H1 (cell line): ENCODE results near the gene ST6GALNAC2. TPM values are rescaled to one million over a fixed set of nuclear protein-coding genes. Genes with fewer than 3 reads are reported as not detected.

Experiments used
- CTCF ChIA-PET: fragments of 300-600 bp; sonication (Branson Sonifier 250); formaldehyde crosslinking; loops from one replicate; lab custom pipeline; 2021; ENCODE audit not compliant: partially characterized antibody; lab: Charles Lee
- POLR2A ChIA-PET: fragments of 300-600 bp; sonication (Branson Sonifier 250); formaldehyde crosslinking; loops from one replicate; lab custom pipeline; 2021; ENCODE audit warnings: inconsistent platforms; ENCODE audit not compliant: partially characterized antibody; lab: Charles Lee
- DNase-seq, 2 experiments: peaks; one replicate each; pipeline versions ENCODE4 v3.0.0 to v3.0.0-alpha.2; 2010 to 2022; ENCODE audit warnings: low spot score in 2 of 2, low read depth in 1 of 2, mixed read lengths in 1 of 2
- FAIRE-seq: peaks from 2 replicates; lab custom pipeline; 2011; peaks lifted over from hg19 to GRCh38; lab: Jason Lieb, UNC
- H2AFZ ChIP-seq: 2 replicates; pipeline ENCODE4 v1.8.1; 2012; ENCODE audit warnings: low read length, inconsistent platforms
- H2AK5ac ChIP-seq: 2 replicates; pipeline ENCODE4 v1.6.1; 2013; ENCODE audit warnings: low read depth, low read length
- H2BK120ac ChIP-seq: replicated peaks from 2 replicates; pipeline ENCODE3; 2013; ENCODE audit warnings: low read depth, low read length, inconsistent platforms
- H2BK12ac ChIP-seq: 2 replicates; pipeline ENCODE4 v1.6.1; 2013; ENCODE audit warnings: low read depth, low read length
- H2BK15ac ChIP-seq: 2 replicates; pipeline ENCODE4 v1.6.1; 2013; ENCODE audit warnings: low read length
- H2BK20ac ChIP-seq: 2 replicates; pipeline ENCODE4 v1.6.1; 2013; ENCODE audit warnings: low read length
- H2BK5ac ChIP-seq: 2 replicates; pipeline ENCODE4 v1.6.1; 2013; ENCODE audit warnings: low read depth, low read length
- H3K14ac ChIP-seq: 2 replicates; pipeline ENCODE4 v1.6.1; 2013; ENCODE audit warnings: inconsistent platforms; ENCODE audit not compliant: insufficient read length
- H3K18ac ChIP-seq: 2 replicates; pipeline ENCODE4 v1.6.1; 2013; ENCODE audit warnings: low read length; ENCODE audit errors: extremely low read depth
- H3K23ac ChIP-seq: 2 replicates; pipeline ENCODE4 v1.6.1; 2013; ENCODE audit warnings: inconsistent platforms; ENCODE audit not compliant: insufficient read length
- H3K23me2 ChIP-seq: 2 replicates; pipeline ENCODE4 v1.6.1; 2013; ENCODE audit warnings: low read depth, low read length
- H3K27ac ChIP-seq: 2 replicates; pipeline ENCODE4 v1.6.1; 2011; ENCODE audit warnings: low read depth, low read length, inconsistent platforms
- H3K27me3 ChIP-seq, 4 experiments: replicated peaks in 1 of 4; 1 replicate in 1 of 4; 2 replicates in 3 of 4; pipeline versions ENCODE4 v1.6.1 to v1.8.1; 2011 to 2013; ENCODE audit warnings: low read length in 3 of 4, mild to moderate bottlenecking in 3 of 4, inconsistent platforms in 2 of 4, mixed read lengths in 2 of 4, moderate library complexity in 1 of 4; ENCODE audit not compliant: control insufficient read depth in 3 of 4, insufficient read depth in 3 of 4; ENCODE audit errors: extremely low read depth in 1 of 4
- H3K36me3 ChIP-seq, 4 experiments: 2 replicates each; pipeline versions ENCODE4 v1.6.1 to v1.8.1; 2011 to 2013; ENCODE audit warnings: mild to moderate bottlenecking in 4 of 4, low read length in 3 of 4, moderate library complexity in 2 of 4, control low read depth in 1 of 4, inconsistent platforms in 1 of 4; ENCODE audit not compliant: insufficient read depth in 4 of 4, control insufficient read depth in 2 of 4
- H3K4ac ChIP-seq: replicated peaks from 2 replicates; pipeline ENCODE3; 2013; ENCODE audit warnings: low read length, low read depth, mixed read lengths, inconsistent platforms; ENCODE audit not compliant: insufficient read length
- H3K4me1 ChIP-seq, 4 experiments: replicated peaks in 1 of 4; 1 replicate in 1 of 4; 2 replicates in 3 of 4; pipeline versions ENCODE4 v1.6.1 to v1.8.1; 2011 to 2013; ENCODE audit warnings: low read length in 3 of 4, inconsistent platforms in 2 of 4, mixed read lengths in 1 of 4; ENCODE audit not compliant: insufficient read depth in 4 of 4, control insufficient read depth in 3 of 4
- H3K4me2 ChIP-seq, 2 experiments: 2 replicates each; pipeline versions ENCODE4 v1.6.1 to v1.8.1; 2011 to 2013; ENCODE audit warnings: low read depth in 2 of 2, low read length in 2 of 2, control low read depth in 1 of 2, inconsistent platforms in 1 of 2, mild to moderate bottlenecking in 1 of 2; ENCODE audit not compliant: insufficient read depth in 1 of 2
- H3K4me3 ChIP-seq, 4 experiments: fragments of 200-600, 300-600 bp in 1 of 4; sonication (generic), shearing (Covaris generic), sonication (Bioruptor Twin) in 1 of 4; 2 replicates each; pipeline versions ENCODE4 v1.5.1 to v1.8.1; 2011 to 2016; ENCODE audit warnings: low read length in 4 of 4, low read depth in 3 of 4, control low read depth in 2 of 4, inconsistent platforms in 2 of 4, mild to moderate bottlenecking in 2 of 4, mixed read lengths in 1 of 4, moderate library complexity in 1 of 4; ENCODE audit not compliant: insufficient read depth in 2 of 4; ENCODE audit errors: extremely low read depth in 1 of 4
- H3K56ac ChIP-seq: replicated peaks from 2 replicates; pipeline ENCODE3; 2013; ENCODE audit warnings: low read depth, mild to moderate bottlenecking, mixed read lengths, low read length, inconsistent platforms; ENCODE audit not compliant: insufficient read length
- H3K79me1 ChIP-seq: 2 replicates; pipeline ENCODE4 v1.6.1; 2013; ENCODE audit warnings: low read depth, low read length, control low read depth
- H3K79me2 ChIP-seq, 2 experiments: 2 replicates each; pipeline versions ENCODE4 v1.6.1 to v1.8.1; 2012 to 2013; ENCODE audit warnings: low read length in 2 of 2, mild to moderate bottlenecking in 2 of 2, inconsistent platforms in 1 of 2; ENCODE audit not compliant: insufficient read depth in 2 of 2, control insufficient read depth in 1 of 2
- H3K9ac ChIP-seq, 4 experiments: replicated peaks in 1 of 4; 1 replicate in 1 of 4; 2 replicates in 3 of 4; pipeline versions ENCODE4 v1.6.1 to v1.8.1; 2011 to 2013; ENCODE audit warnings: low read depth in 3 of 4, low read length in 3 of 4, control low read depth in 2 of 4, mild to moderate bottlenecking in 2 of 4, moderate library complexity in 2 of 4, inconsistent platforms in 1 of 4; ENCODE audit errors: extremely low read depth in 1 of 4
- H3K9me3 ChIP-seq, 2 experiments: 2 replicates each; pipeline versions ENCODE4 v1.6.1 to v1.8.1; 2012 to 2013; ENCODE audit warnings: mild to moderate bottlenecking in 2 of 2, moderate library complexity in 2 of 2, control low read depth in 1 of 2, inconsistent platforms in 1 of 2, low read depth in 1 of 2, low read length in 1 of 2, mixed read lengths in 1 of 2; ENCODE audit not compliant: insufficient read depth in 2 of 2
- H4K20me1 ChIP-seq, 2 experiments: replicated peaks in 1 of 2; 2 replicates each; pipeline versions ENCODE3 to v1.8.1; 2011 to 2013; ENCODE audit warnings: inconsistent platforms in 2 of 2, low read length in 2 of 2, mild to moderate bottlenecking in 1 of 2; ENCODE audit not compliant: insufficient read depth in 2 of 2, control insufficient read depth in 1 of 2
- H4K5ac ChIP-seq: 2 replicates; pipeline ENCODE4 v1.6.1; 2013; ENCODE audit warnings: low read length, low read depth, mixed read lengths, inconsistent platforms; ENCODE audit not compliant: insufficient read length
- H4K8ac ChIP-seq: 2 replicates; pipeline ENCODE4 v1.8.0; 2013; ENCODE audit warnings: mild to moderate bottlenecking, moderate library complexity, low read length, inconsistent platforms; ENCODE audit not compliant: insufficient read depth; ENCODE audit errors: extremely low read depth
- H4K91ac ChIP-seq: replicated peaks from 2 replicates; pipeline ENCODE3; 2013; ENCODE audit warnings: low read length, mixed read lengths, inconsistent platforms; ENCODE audit not compliant: insufficient read length
- CHD2 ChIP-seq: IDR thresholded peaks from 2 replicates; pipeline ENCODE4 v1.6.1; 2012; ENCODE audit warnings: low read length, improper control_type of control experiment
- SIN3A ChIP-seq, 2 experiments: IDR thresholded peaks in 1 of 2; conservative IDR thresholded peaks in 1 of 2; 2 replicates each; pipeline ENCODE4 v1.6.1; 2011 to 2012; ENCODE audit warnings: low read length in 2 of 2, improper control_type of control experiment in 1 of 2, low read depth in 1 of 2, mild to moderate bottlenecking in 1 of 2
- SUZ12 ChIP-seq: fragments of 200-600 bp; sonication (generic); IDR thresholded peaks from 2 replicates; pipeline ENCODE4 v1.6.1; 2012; ENCODE audit warnings: mild to moderate bottlenecking, inconsistent platforms, low read length, moderate library complexity, mixed read lengths
- TCF12 ChIP-seq: IDR thresholded peaks from 2 replicates; pipeline ENCODE4 v1.6.1; 2011; ENCODE audit warnings: low read depth, mild to moderate bottlenecking, low read length
- WGBS, 2 experiments: shearing (Covaris generic) in 1 of 2; methylation state at CpG; one replicate each; pipeline versions ENCODE4 v1.1.6 to v1.1.7; 2013 to 2015; ENCODE audit warnings: low lambda C conversion rate in 2 of 2, mixed read lengths in 2 of 2, inconsistent platforms in 1 of 2, low coverage in 1 of 2, missing lambda C conversion rate in 1 of 2; ENCODE audit not compliant: insufficient replicate concordance in 2 of 2, insufficient coverage in 1 of 2, insufficient read length in 1 of 2; ENCODE audit errors: extremely low coverage in 1 of 2, missing lambda C conversion rate in 1 of 2; 5-methylcytosine and 5-hydroxymethylcytosine counted together
- polyA plus RNA-seq, 7 experiments: library from polyadenylated mRNA; depleted of rRNA in 3 of 7; stranded (reverse) in 5 of 7; unstranded in 2 of 7; fragments of >200 nt in 5 of 7; fragments of 200-250 nt in 2 of 7; gene quantifications; 1 replicate in 5 of 7; 2 replicates in 1 of 7; 4 replicates in 1 of 7; pipeline versions ENCODE4 v1.2.1 to v1.2.3, GENCODE V29; 2011 to 2013; ENCODE audit warnings: missing spikeins in 2 of 7, mixed read lengths in 2 of 7
- total RNA-seq: library from RNA; stranded (reverse); fragmentation: NEBNext Ultra II Directional; extraction: Animal tissue kit (Norgen Biotek cat#: 25700); gene quantifications from 2 replicates; pipeline ENCODE4 v1.2.1, GENCODE V29; 2021

ST6GALNAC2 gene
- total and polyA plus RNA-seq, 2 of the 8 experiments (the other 6 are each of a cell fraction or from before 2014, with no cell fraction given): 0.09 TPM; not detected in 1

DNA sequence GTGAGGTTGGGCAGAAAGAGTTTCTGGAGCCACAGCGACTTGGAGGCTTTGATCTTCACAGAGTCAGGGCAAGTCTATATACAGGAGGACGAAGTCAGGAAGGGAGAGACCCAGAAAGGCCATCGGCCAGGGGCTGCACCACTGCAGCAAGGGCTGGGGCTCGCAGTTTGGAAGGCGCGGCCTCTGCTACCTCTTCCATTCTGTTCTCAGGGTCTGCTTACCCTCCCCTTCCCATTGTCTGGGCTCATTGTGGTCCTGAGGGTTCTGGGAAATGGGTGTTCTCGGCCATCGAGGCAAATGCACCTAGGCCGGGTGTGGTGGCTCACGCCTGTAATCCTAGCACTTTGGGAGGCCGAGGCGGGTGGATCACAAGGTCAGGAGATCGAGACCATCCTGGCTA is 41.9 kb upstream of the ST6GALNAC2 start:
- Histone ChIP-seq H2BK12ac (no peak overlapping the region), H4K8ac (no peak overlapping the region), H3K9me3 (no peaks in the 10 kb centered on the region), H2BK15ac (no peak overlapping the region), H3K4ac (no peak overlapping the region), H3K4me3 (no peak overlapping the region), H2BK5ac (no peak overlapping the region), H2BK120ac (no peak overlapping the region), H3K18ac (no peak overlapping the region), H3K56ac (no peak overlapping the region), H3K79me2 (no peaks in the 10 kb centered on the region), H3K79me1 (no peaks in the 10 kb centered on the region), H3K23me2 (no peaks in the 10 kb centered on the region), H3K36me3 (no peaks in the 10 kb centered on the region), H4K5ac (no peak overlapping the region), H3K4me2 (no peak overlapping the region), H4K91ac (no peak overlapping the region), H3K27ac (no peak overlapping the region), H3K4me1 (peaks cover 0 to 6% (median 1%) of the 10 kb centered on the region in 4 experiments; a peak in 3 of 7 replicates), H3K27me3 (no peaks in the 10 kb centered on the region), H2AK5ac (no peak overlapping the region), H4K20me1 (peaks cover 0 to 2% of the 10 kb centered on the region in 2 experiments), H3K23ac (no peak overlapping the region), H3K14ac (no peak overlapping the region), H3K9ac (no peak overlapping the region), H2BK20ac (no peak overlapping the region), H2AFZ (no peak overlapping the region)
- DNase-seq (no peak), FAIRE-seq (no peak)
- CTCF ChIA-PET: interaction anchor here (0.7 to 6.9 kb wide), 4 partner anchors 9 to 55 kb away, joined by 3 to 58 read pairs (median 4); no protein-coding TSS in a partner anchor
- POLR2A ChIA-PET: no interaction called here
- TF ChIP-seq TCF12: no peak
- no peak for TF ChIP-seq SUZ12
- no peak for TF ChIP-seq CHD2
- no peak for TF ChIP-seq SIN3A (conservative IDR thresholded peaks at IDR 0.05 in 1 of 2, IDR thresholded peaks at IDR 0.05 in 1 of 2; ENCODE audit: low read depth in 1 of 2, low read length in 2 of 2)
- 94% methylated on average over 11 of the region's 13 CpGs; no CpG with 5 or more reads in 1 of the 2 experiments for WGBS, 2 experiments
